ENCODE results near the gene TSPAN9. TPM values are rescaled to one million over a fixed set of nuclear protein-coding genes. Genes with fewer than 3 reads are reported as not detected.

The TSPAN9 gene
- total and polyA plus RNA-seq, 4 experiments from 2014 or later: 0.67 to 0.84 TPM; not detected in 2

GRCh38 chr12:3204730-3205531 lies 127.8 kb downstream of the TSPAN9 start:
- no peaks in the 10 kb centered on the region for H3K9me3 Mint-ChIP-seq
- peaks cover 23 to 24% of the 10 kb centered on the region in 2 donors for H3K27me3 Mint-ChIP-seq
- H3K4me3 ChIP-seq (ENCODE audit: low read length in 2 of 2): no peak overlapping the region
- H3K4me1 ChIP-seq (ENCODE audit: insufficient read depth, low read length): no peaks in the 10 kb centered on the region
- DNase-seq: no peak
- H3K27ac Mint-ChIP-seq: no peak overlapping the region
- H3K4me1 Mint-ChIP-seq: peaks cover 2 to 11% (median 4%) of the 10 kb centered on the region in 4 donors
- CTCF ChIA-PET (ENCODE audit: partially characterized antibody): no interaction called here
- H3K27ac ChIP-seq (ENCODE audit: low read depth, low read length): no peak overlapping the region
- H3K4me3 Mint-ChIP-seq: no peak overlapping the region
- H3K36me3 ChIP-seq (ENCODE audit: insufficient read depth, low read length): no peaks in the 10 kb centered on the region
- POLR2A ChIA-PET (ENCODE audit: partially characterized antibody): no interaction called here
- no peaks in the 10 kb centered on the region for H3K36me3 Mint-ChIP-seq
- H3K9me3 ChIP-seq (ENCODE audit: control insufficient read depth in 1 of 2, low read length in 2 of 2): no peaks in the 10 kb centered on the region
- peaks cover 8% of the 10 kb centered on the region for H3K27me3 ChIP-seq (ENCODE audit: insufficient read depth, low read length)
- intact Hi-C loops (cut with micrococcal nuclease): no loop called here

- peaks cover 22 to 23% of the 10 kb centered on the region in 2 donors for H3K27me3 Mint-ChIP-seq
- H3K4me3 Mint-ChIP-seq: no peak overlapping the region
- no peaks in the 10 kb centered on the region for H3K36me3 Mint-ChIP-seq
- no peaks in the 10 kb centered on the region for H3K9me3 Mint-ChIP-seq
- Histone ChIP-seq H3K27me3 (ENCODE audit: insufficient read depth, low read length) (peaks cover 8% of the 10 kb centered on the region), H3K36me3 (ENCODE audit: insufficient read depth, low read length) (no peaks in the 10 kb centered on the region), H3K9me3 (ENCODE audit: control insufficient read depth in 1 of 2, low read length in 2 of 2) (no peaks in the 10 kb centered on the region), H3K4me3 (ENCODE audit: low read length in 2 of 2) (no peak overlapping the region), H3K27ac (ENCODE audit: low read depth, low read length) (no peak overlapping the region), H3K4me1 (ENCODE audit: insufficient read depth, low read length) (no peaks in the 10 kb centered on the region)
- intact Hi-C loops (cut with micrococcal nuclease): no loop called here
- peaks cover 0 to 10% (median 4%) of the 10 kb centered on the region in 4 donors for H3K4me1 Mint-ChIP-seq
- H3K27ac Mint-ChIP-seq: no peak overlapping the region
- CTCF ChIA-PET (ENCODE audit: partially characterized antibody): interaction anchor here (0.5 to 1.0 kb wide), 2 partner anchors 15 to 182 kb away, joined by 3 read pairs; no protein-coding TSS in a partner anchor
- POLR2A ChIA-PET (ENCODE audit: partially characterized antibody): no interaction called here
- no peak for DNase-seq
Observed at GRCh38 chr12:3205742-3206519, 128.8 kb downstream of the TSPAN9 start.

- Mint-ChIP-seq H3K27ac (no peak overlapping the region), H3K4me3 (no peak overlapping the region), H3K27me3 (peaks cover 16 to 20% of the 10 kb centered on the region in 2 donors), H3K36me3 (no peaks in the 10 kb centered on the region), H3K9me3 (no peaks in the 10 kb centered on the region), H3K4me1 (peaks cover 0 to 5% (median 2%) of the 10 kb centered on the region in 4 donors)
- H3K9me3 ChIP-seq (ENCODE audit: control insufficient read depth in 1 of 2, low read length in 2 of 2): no peaks in the 10 kb centered on the region
- DNase-seq: no peak
- H3K4me3 ChIP-seq (ENCODE audit: low read length in 2 of 2): no peak overlapping the region
- ChIA-PET POLR2A (ENCODE audit: partially characterized antibody) (no interaction called here), CTCF (ENCODE audit: partially characterized antibody) (interaction anchor here (1.0 kb wide), 1 partner anchor 15 kb away, joined by 3 read pairs; no protein-coding TSS in a partner anchor)
- H3K4me1 ChIP-seq (ENCODE audit: insufficient read depth, low read length): no peaks in the 10 kb centered on the region
- H3K36me3 ChIP-seq (ENCODE audit: insufficient read depth, low read length): no peaks in the 10 kb centered on the region
- H3K27me3 ChIP-seq (ENCODE audit: insufficient read depth, low read length): peaks cover 8% of the 10 kb centered on the region
- intact Hi-C loops (cut with micrococcal nuclease): no loop called here
- H3K27ac ChIP-seq (ENCODE audit: low read depth, low read length): no peak overlapping the region
Observed at GRCh38 chr12:3206536-3207072, 129.4 kb downstream of the TSPAN9 start.

- peaks cover 14 to 15% of the 10 kb centered on the region in 2 donors for H3K27me3 Mint-ChIP-seq
- Histone ChIP-seq H3K4me3 (ENCODE audit: low read length in 2 of 2) (no peak overlapping the region), H3K36me3 (ENCODE audit: insufficient read depth, low read length) (no peaks in the 10 kb centered on the region), H3K27me3 (ENCODE audit: insufficient read depth, low read length) (peaks cover 8% of the 10 kb centered on the region), H3K4me1 (ENCODE audit: insufficient read depth, low read length) (no peaks in the 10 kb centered on the region), H3K9me3 (ENCODE audit: control insufficient read depth in 1 of 2, low read length in 2 of 2) (no peaks in the 10 kb centered on the region), H3K27ac (ENCODE audit: low read depth, low read length) (no peak overlapping the region)
- DNase-seq: no peak
- ChIA-PET POLR2A (ENCODE audit: partially characterized antibody) (no interaction called here), CTCF (ENCODE audit: partially characterized antibody) (interaction anchor here (1.0 kb wide), 1 partner anchor 16 kb away, joined by 3 read pairs; no protein-coding TSS in a partner anchor)
- H3K4me1 Mint-ChIP-seq: peaks cover 0 to 5% (median 2%) of the 10 kb centered on the region in 4 donors
- no peaks in the 10 kb centered on the region for H3K36me3 Mint-ChIP-seq
- intact Hi-C loops (cut with micrococcal nuclease): no loop called here
- no peak overlapping the region for H3K4me3 Mint-ChIP-seq
- no peaks in the 10 kb centered on the region for H3K9me3 Mint-ChIP-seq
- H3K27ac Mint-ChIP-seq: no peak overlapping the region
Observed at GRCh38 chr12:3207175-3207574, 130.0 kb downstream of the TSPAN9 start.

GRCh38 chr12:3207858-3208257 lies 130.7 kb downstream of the TSPAN9 start:
- H3K4me1 Mint-ChIP-seq: peaks cover 0 to 3% (median 1%) of the 10 kb centered on the region in 4 donors
- H3K27me3 Mint-ChIP-seq: peaks cover 11 to 13% of the 10 kb centered on the region in 2 donors
- no peaks in the 10 kb centered on the region for H3K36me3 ChIP-seq (ENCODE audit: insufficient read depth, low read length)
- no peak for DNase-seq
- H3K9me3 Mint-ChIP-seq: no peaks in the 10 kb centered on the region
- no peaks in the 10 kb centered on the region for H3K36me3 Mint-ChIP-seq
- ChIA-PET CTCF (ENCODE audit: partially characterized antibody) (interaction anchor here (1.0 kb wide), 1 partner anchor 92 kb away, joined by 3 read pairs; no protein-coding TSS in a partner anchor), POLR2A (ENCODE audit: partially characterized antibody) (no interaction called here)
- no peaks in the 10 kb centered on the region for H3K4me1 ChIP-seq (ENCODE audit: insufficient read depth, low read length)
- no peak overlapping the region for H3K27ac Mint-ChIP-seq
- H3K4me3 Mint-ChIP-seq: no peak overlapping the region
- H3K27me3 ChIP-seq (ENCODE audit: insufficient read depth, low read length): peaks cover 7% of the 10 kb centered on the region
- intact Hi-C loops (cut with micrococcal nuclease): no loop called here
- H3K27ac ChIP-seq (ENCODE audit: low read depth, low read length): no peak overlapping the region
- no peak overlapping the region for H3K4me3 ChIP-seq (ENCODE audit: low read length in 2 of 2)
- H3K9me3 ChIP-seq (ENCODE audit: control insufficient read depth in 1 of 2, low read length in 2 of 2): no peaks in the 10 kb centered on the region

- H3K4me1 ChIP-seq (ENCODE audit: insufficient read depth, low read length): no peaks in the 10 kb centered on the region
- no peaks in the 10 kb centered on the region for H3K9me3 Mint-ChIP-seq
- no peaks in the 10 kb centered on the region for H3K9me3 ChIP-seq (ENCODE audit: control insufficient read depth in 1 of 2, low read length in 2 of 2)
- no peak overlapping the region for H3K4me3 ChIP-seq (ENCODE audit: low read length in 2 of 2)
- no peak overlapping the region for H3K27ac ChIP-seq (ENCODE audit: low read depth, low read length)
- no peaks in the 10 kb centered on the region for H3K4me1 Mint-ChIP-seq
- CTCF ChIA-PET (ENCODE audit: partially characterized antibody): no interaction called here
- intact Hi-C loops (cut with micrococcal nuclease): no loop called here
- POLR2A ChIA-PET (ENCODE audit: partially characterized antibody): no interaction called here
- H3K4me3 Mint-ChIP-seq: no peak overlapping the region
- DNase-seq: no peak
- no peak overlapping the region for H3K27ac Mint-ChIP-seq
- no peaks in the 10 kb centered on the region for H3K27me3 ChIP-seq (ENCODE audit: insufficient read depth, low read length)
- H3K27me3 Mint-ChIP-seq: peaks cover 3 to 4% of the 10 kb centered on the region in 2 donors
- H3K36me3 ChIP-seq (ENCODE audit: insufficient read depth, low read length): no peaks in the 10 kb centered on the region
- H3K36me3 Mint-ChIP-seq: no peaks in the 10 kb centered on the region
Observed at GRCh38 chr12:3213188-3213587, 136.0 kb downstream of the TSPAN9 start.

GRCh38 chr12:3213768-3214167 lies 136.6 kb downstream of the TSPAN9 start:
- no peaks in the 10 kb centered on the region for H3K9me3 ChIP-seq (ENCODE audit: control insufficient read depth in 1 of 2, low read length in 2 of 2)
- DNase-seq: no peak
- no peaks in the 10 kb centered on the region for H3K36me3 Mint-ChIP-seq
- ChIA-PET POLR2A (ENCODE audit: partially characterized antibody) (no interaction called here), CTCF (ENCODE audit: partially characterized antibody) (interaction anchor here (0.7 kb wide), 1 partner anchor 11 kb away, joined by 3 read pairs; no protein-coding TSS in a partner anchor)
- H3K27me3 Mint-ChIP-seq: peaks cover 3 to 4% of the 10 kb centered on the region in 2 donors
- H3K36me3 ChIP-seq (ENCODE audit: insufficient read depth, low read length): no peaks in the 10 kb centered on the region
- no peaks in the 10 kb centered on the region for H3K9me3 Mint-ChIP-seq
- H3K4me1 Mint-ChIP-seq: no peaks in the 10 kb centered on the region
- H3K4me3 Mint-ChIP-seq: no peak overlapping the region
- no peaks in the 10 kb centered on the region for H3K4me1 ChIP-seq (ENCODE audit: insufficient read depth, low read length)
- H3K27me3 ChIP-seq (ENCODE audit: insufficient read depth, low read length): no peaks in the 10 kb centered on the region
- intact Hi-C loops (cut with micrococcal nuclease): no loop called here
- peak overlapping the region in 1 of 7 donors; percentile 37 for H3K27ac Mint-ChIP-seq
- no peak overlapping the region for H3K4me3 ChIP-seq (ENCODE audit: low read length in 2 of 2)
- no peak overlapping the region for H3K27ac ChIP-seq (ENCODE audit: low read depth, low read length)
